ENCODE results near the gene HCST.

DNA sequence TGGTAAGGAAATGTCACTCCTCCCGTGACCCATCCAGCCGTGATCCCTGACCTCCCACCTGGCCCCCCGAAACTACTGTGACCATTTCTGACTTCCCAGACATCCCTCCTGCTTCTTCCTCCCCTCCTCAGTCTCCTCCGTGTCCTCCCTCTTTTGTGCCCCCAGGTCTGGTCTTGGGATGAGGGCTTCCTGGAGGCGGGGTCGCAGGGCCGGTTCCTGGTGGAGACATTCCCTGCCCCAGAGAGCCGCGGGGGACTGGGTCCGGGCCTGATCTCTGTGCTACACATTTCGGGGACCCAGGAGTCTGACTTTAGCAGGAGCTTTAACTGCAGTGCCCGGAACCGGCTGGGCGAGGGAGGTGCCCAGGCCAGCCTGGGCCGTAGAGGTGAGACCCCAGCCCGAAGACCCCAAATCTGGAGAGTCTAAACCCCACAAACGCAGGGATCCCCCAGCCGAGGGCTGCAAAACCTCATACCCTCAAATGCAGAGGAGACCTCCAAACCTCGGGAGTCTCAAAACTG lies 40.6 kb upstream of the HCST start:
- TF ChIP-seq, protein P1, sequence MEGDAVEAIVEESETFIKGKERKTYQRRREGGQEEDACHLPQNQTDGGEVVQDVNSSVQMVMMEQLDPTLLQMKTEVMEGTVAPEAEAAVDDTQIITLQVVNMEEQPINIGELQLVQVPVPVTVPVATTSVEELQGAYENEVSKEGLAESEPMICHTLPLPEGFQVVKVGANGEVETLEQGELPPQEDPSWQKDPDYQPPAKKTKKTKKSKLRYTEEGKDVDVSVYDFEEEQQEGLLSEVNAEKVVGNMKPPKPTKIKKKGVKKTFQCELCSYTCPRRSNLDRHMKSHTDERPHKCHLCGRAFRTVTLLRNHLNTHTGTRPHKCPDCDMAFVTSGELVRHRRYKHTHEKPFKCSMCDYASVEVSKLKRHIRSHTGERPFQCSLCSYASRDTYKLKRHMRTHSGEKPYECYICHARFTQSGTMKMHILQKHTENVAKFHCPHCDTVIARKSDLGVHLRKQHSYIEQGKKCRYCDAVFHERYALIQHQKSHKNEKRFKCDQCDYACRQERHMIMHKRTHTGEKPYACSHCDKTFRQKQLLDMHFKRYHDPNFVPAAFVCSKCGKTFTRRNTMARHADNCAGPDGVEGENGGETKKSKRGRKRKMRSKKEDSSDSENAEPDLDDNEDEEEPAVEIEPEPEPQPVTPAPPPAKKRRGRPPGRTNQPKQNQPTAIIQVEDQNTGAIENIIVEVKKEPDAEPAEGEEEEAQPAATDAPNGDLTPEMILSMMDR (IDR thresholded peaks at IDR 0.05) = no peak
- TF ChIP-seq POLR2A (IDR thresholded peaks at IDR 0.05) (no peak), POLR2AphosphoS5 (IDR thresholded peaks at IDR 0.05) (no peak)
